ENCODE results near the gene ENPP3. TPM values are rescaled to one million over a fixed set of nuclear protein-coding genes. Genes with fewer than 3 reads are reported as not detected.

Gene ENPP3
- total and polyA plus RNA-seq, 2 experiments from 2014 or later: 0.98 to 2.7 TPM

GRCh38 chr6:131640100-131640499 lies 3.0 kb downstream of the ENPP3 start:
- Histone ChIP-seq H2AFZ (no peak overlapping the region), H4K20me1 (ENCODE audit: insufficient read depth, poor library complexity, severe bottlenecking) (no peaks in the 10 kb centered on the region), H3K27me3 (no peaks in the 10 kb centered on the region), H3K9me3 (ENCODE audit: low read depth) (no peaks in the 10 kb centered on the region), H3K9me2 (replicated peaks; ENCODE audit: insufficient read depth) (no peaks in the 10 kb centered on the region), H3K4me2 (no peak overlapping the region), H3K4me1 (ENCODE audit: insufficient read depth) (no peaks in the 10 kb centered on the region), H3K79me2 (no peaks in the 10 kb centered on the region), H3K4me3 (no peak overlapping the region), H3K27ac (no peak overlapping the region), H3K36me3 (replicated peaks; ENCODE audit: insufficient read depth, low read depth) (no peaks in the 10 kb centered on the region)
- DNase-seq (ENCODE audit: low spot score): no peak
- 73% methylated on average over 2 of the region's 2 CpGs for WGBS (ENCODE audit: low lambda C conversion rate, missing lambda C conversion rate)
- TF ChIP-seq CTCF (IDR thresholded peaks at IDR 0.05; ENCODE audit: poor library complexity): no peak
- no peak for TF ChIP-seq EZH2 (IDR thresholded peaks at IDR 0.05; ENCODE audit: borderline replicate concordance)
- TF ChIP-seq EZH2phosphoT487 (IDR thresholded peaks at IDR 0.05; ENCODE audit: low read depth, severe bottlenecking, unreplicated experiment): no peak

GRCh38 chr6:131640576-131640975 lies 3.5 kb downstream of the ENPP3 start:
- H3K27me3 ChIP-seq: no peaks in the 10 kb centered on the region
- H3K9me3 ChIP-seq (ENCODE audit: low read depth): no peaks in the 10 kb centered on the region
- H3K4me3 ChIP-seq: no peak overlapping the region
- 86% methylated on average over 3 of the region's 3 CpGs for WGBS (ENCODE audit: low lambda C conversion rate, missing lambda C conversion rate)
- H3K4me1 ChIP-seq (ENCODE audit: insufficient read depth): no peaks in the 10 kb centered on the region
- no peak overlapping the region for H3K4me2 ChIP-seq
- no peaks in the 10 kb centered on the region for H3K79me2 ChIP-seq
- DNase-seq (ENCODE audit: low spot score): no peak
- no peaks in the 10 kb centered on the region for H3K36me3 ChIP-seq (replicated peaks; ENCODE audit: insufficient read depth, low read depth)
- no peak for TF ChIP-seq CTCF (IDR thresholded peaks at IDR 0.05; ENCODE audit: poor library complexity)
- TF ChIP-seq EZH2phosphoT487 (IDR thresholded peaks at IDR 0.05; ENCODE audit: low read depth, severe bottlenecking, unreplicated experiment): no peak
- H3K27ac ChIP-seq: no peak overlapping the region
- no peaks in the 10 kb centered on the region for H3K9me2 ChIP-seq (replicated peaks; ENCODE audit: insufficient read depth)
- H4K20me1 ChIP-seq (ENCODE audit: insufficient read depth, poor library complexity, severe bottlenecking): no peaks in the 10 kb centered on the region
- H2AFZ ChIP-seq: no peak overlapping the region

GRCh38 chr6:131641554-131641953 lies 4.5 kb downstream of the ENPP3 start:
- TF ChIP-seq CTCF (IDR thresholded peaks at IDR 0.05; ENCODE audit: poor library complexity) (no peak), EZH2 (IDR thresholded peaks at IDR 0.05; ENCODE audit: borderline replicate concordance) (no peak), EZH2phosphoT487 (IDR thresholded peaks at IDR 0.05; ENCODE audit: low read depth, severe bottlenecking, unreplicated experiment) (no peak)
- Histone ChIP-seq H3K79me2 (no peaks in the 10 kb centered on the region), H4K20me1 (ENCODE audit: insufficient read depth, poor library complexity, severe bottlenecking) (no peaks in the 10 kb centered on the region), H2AFZ (no peak overlapping the region), H3K4me1 (ENCODE audit: insufficient read depth) (no peaks in the 10 kb centered on the region), H3K4me3 (no peak overlapping the region), H3K4me2 (no peak overlapping the region), H3K9me2 (replicated peaks; ENCODE audit: insufficient read depth) (no peaks in the 10 kb centered on the region), H3K36me3 (replicated peaks; ENCODE audit: insufficient read depth, low read depth) (no peaks in the 10 kb centered on the region), H3K27me3 (no peaks in the 10 kb centered on the region), H3K27ac (no peak overlapping the region), H3K9me3 (ENCODE audit: low read depth) (no peaks in the 10 kb centered on the region)
- WGBS (ENCODE audit: low lambda C conversion rate, missing lambda C conversion rate): 87% methylated on average over 1 of the region's 1 CpG
- no peak for DNase-seq (ENCODE audit: low spot score)

GRCh38 chr6:131642565-131642964 lies 5.5 kb downstream of the ENPP3 start:
- Histone ChIP-seq H3K27ac (no peak overlapping the region), H3K4me3 (no peak overlapping the region), H4K20me1 (ENCODE audit: insufficient read depth, poor library complexity, severe bottlenecking) (no peaks in the 10 kb centered on the region), H3K36me3 (replicated peaks; ENCODE audit: insufficient read depth, low read depth) (no peaks in the 10 kb centered on the region), H3K79me2 (no peaks in the 10 kb centered on the region), H3K9me2 (replicated peaks; ENCODE audit: insufficient read depth) (no peaks in the 10 kb centered on the region), H3K9me3 (ENCODE audit: low read depth) (no peaks in the 10 kb centered on the region), H2AFZ (no peak overlapping the region), H3K4me1 (ENCODE audit: insufficient read depth) (no peaks in the 10 kb centered on the region), H3K27me3 (no peaks in the 10 kb centered on the region), H3K4me2 (no peak overlapping the region)
- WGBS (ENCODE audit: low lambda C conversion rate, missing lambda C conversion rate): 84% methylated on average over 6 of the region's 6 CpGs
- DNase-seq (ENCODE audit: low spot score): no peak
- TF ChIP-seq EZH2 (IDR thresholded peaks at IDR 0.05; ENCODE audit: borderline replicate concordance): no peak
- TF ChIP-seq CTCF (IDR thresholded peaks at IDR 0.05; ENCODE audit: poor library complexity): no peak
- TF ChIP-seq EZH2phosphoT487 (IDR thresholded peaks at IDR 0.05; ENCODE audit: low read depth, severe bottlenecking, unreplicated experiment): no peak

Data from hepatocyte (in vitro differentiated cells).